ENCODE data around the gene KANK2.
A peak's percentile ranks its signal among the peaks of the same experiment; 100 is the strongest.

The KANK2 gene

GRCh38 chr19:11234486-11235075 is 37.2 kb upstream of the KANK2 start:
- no peak overlapping the region for H3K27ac ChIP-seq

GRCh38 chr19:11233073-11233472 is 35.7 kb upstream of the KANK2 start:
- TF ChIP-seq CTCF (IDR thresholded peaks at IDR 0.05): no peak
- TF ChIP-seq ZFX (IDR thresholded peaks at IDR 0.05; ENCODE audit: borderline replicate concordance): no peak

More at GRCh38 chr19:11234486-11235075, 37.2 kb upstream of the KANK2 start:
- TF ChIP-seq CTCF (IDR thresholded peaks at IDR 0.05): no peak
- TF ChIP-seq ZFX (IDR thresholded peaks at IDR 0.05; ENCODE audit: borderline replicate concordance): no peak

GRCh38 chr19:11232555-11232954 is 35.2 kb upstream of the KANK2 start:
- TF ChIP-seq CTCF (IDR thresholded peaks at IDR 0.05): no peak
- TF ChIP-seq ZFX (IDR thresholded peaks at IDR 0.05; ENCODE audit: borderline replicate concordance): no peak

More at GRCh38 chr19:11233073-11233472, 35.7 kb upstream of the KANK2 start:
- H3K27ac ChIP-seq: no peak overlapping the region

GRCh38 chr19:11230621-11231386 is 33.5 kb upstream of the KANK2 start:
- TF ChIP-seq ZFX (IDR thresholded peaks at IDR 0.05; ENCODE audit: borderline replicate concordance): no peak
- no peak for TF ChIP-seq CTCF (IDR thresholded peaks at IDR 0.05)
- no peak overlapping the region for H3K27ac ChIP-seq

More at GRCh38 chr19:11232555-11232954, 35.2 kb upstream of the KANK2 start:
- H3K27ac ChIP-seq: no peak overlapping the region

GRCh38 chr19:11227195-11227886 is 30.0 kb upstream of the KANK2 start:
- TF ChIP-seq ZFX (IDR thresholded peaks at IDR 0.05; ENCODE audit: borderline replicate concordance) (no peak), CTCF (IDR thresholded peaks at IDR 0.05) (peak; percentile 71)
- no peak overlapping the region for H3K27ac ChIP-seq

- no peak overlapping the region for H3K27ac ChIP-seq
- no peak for TF ChIP-seq ZFX (IDR thresholded peaks at IDR 0.05; ENCODE audit: borderline replicate concordance)
- TF ChIP-seq CTCF (IDR thresholded peaks at IDR 0.05): no peak
Observed at GRCh38 chr19:11226716-11227166, 29.4 kb upstream of the KANK2 start.

Data from 22Rv1 (cell line).